GM21576 (cell line): ENCODE measurements around the gene ACLY.

ENCODE experiments used
- ATAC-seq: cut with Tn5 transposase; IDR thresholded peaks from one replicate; pipeline ENCODE4 v1.9.1; 2021; ENCODE audit warnings: mild to moderate bottlenecking, moderate library complexity; ENCODE audit not compliant: unreplicated experiment

The ACLY gene

DNA sequence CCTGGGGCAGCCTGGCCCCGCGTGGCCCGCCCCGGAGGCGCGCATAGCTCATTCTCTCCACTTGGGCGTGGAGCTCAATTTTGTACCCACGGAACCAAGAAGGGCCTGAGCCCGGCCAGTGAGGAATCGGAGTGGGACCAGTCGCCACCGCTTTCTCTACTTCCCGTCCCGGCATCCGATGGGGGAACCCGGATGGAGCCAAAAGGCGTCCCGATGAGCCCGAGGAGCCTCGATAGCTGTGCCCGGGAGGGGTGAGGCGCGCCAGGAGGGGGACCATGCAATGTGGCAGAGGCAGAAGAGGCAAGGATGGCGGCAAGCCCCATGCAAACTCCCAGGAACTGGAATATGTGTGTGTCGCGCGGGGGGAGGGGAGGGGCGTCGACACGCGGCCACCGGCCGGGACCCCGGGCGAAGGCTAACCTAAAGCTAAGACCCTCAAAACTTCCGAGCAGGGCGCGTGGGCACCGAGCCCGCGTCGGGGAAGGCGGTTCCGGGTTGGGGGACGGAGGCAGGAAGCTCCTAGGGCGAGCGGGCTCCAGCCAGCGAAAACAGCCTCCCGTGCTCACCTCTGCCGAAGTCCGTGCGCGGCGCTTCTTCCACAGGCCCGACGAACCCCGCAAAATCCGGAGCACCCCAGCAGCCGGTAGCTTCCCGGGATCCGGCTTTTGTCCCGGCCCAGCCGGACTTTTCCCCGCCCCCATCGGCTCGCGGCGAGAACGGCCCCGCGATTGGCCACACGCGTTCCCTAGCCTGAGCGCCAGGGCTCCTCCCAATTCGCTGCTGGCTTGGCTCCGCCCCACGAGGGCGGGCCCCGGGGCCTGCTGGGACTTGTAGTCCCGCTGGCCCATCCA, at the start of gene ACLY:
Gene ACLY (minus strand): TSS at position 638 of the 851 bp plus-strand sequence. CDS start 5,078 bp downstream, outside the sequence.
- ATAC-seq, result peak; percentile 80

DNA sequence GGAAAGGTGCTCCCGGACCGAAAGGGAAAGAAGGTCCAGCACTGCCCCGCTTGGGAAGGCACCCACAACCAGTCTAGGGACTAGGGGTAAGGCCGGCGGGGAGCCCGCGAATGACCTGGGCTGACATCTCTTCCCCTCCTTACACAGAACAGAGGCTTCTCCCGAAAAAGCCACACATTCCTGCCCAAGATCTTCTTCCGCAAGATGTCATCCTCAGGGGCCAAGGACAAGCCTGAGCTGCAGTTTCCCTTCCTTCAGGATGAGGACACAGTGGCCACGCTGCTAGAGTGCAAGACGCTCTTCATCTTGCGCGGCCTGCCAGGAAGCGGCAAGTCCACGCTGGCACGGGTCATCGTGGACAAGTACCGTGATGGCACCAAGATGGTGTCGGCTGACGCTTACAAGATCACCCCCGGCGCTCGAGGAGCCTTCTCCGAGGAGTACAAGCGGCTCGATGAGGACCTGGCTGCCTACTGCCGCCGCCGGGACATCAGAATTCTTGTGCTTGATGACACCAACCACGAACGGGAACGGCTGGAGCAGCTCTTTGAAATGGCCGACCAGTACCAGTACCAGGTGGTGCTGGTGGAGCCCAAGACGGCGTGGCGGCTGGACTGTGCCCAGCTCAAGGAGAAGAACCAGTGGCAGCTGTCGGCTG, 49.3 kb upstream of the ACLY start:
- ATAC-seq, result no peak

DNA sequence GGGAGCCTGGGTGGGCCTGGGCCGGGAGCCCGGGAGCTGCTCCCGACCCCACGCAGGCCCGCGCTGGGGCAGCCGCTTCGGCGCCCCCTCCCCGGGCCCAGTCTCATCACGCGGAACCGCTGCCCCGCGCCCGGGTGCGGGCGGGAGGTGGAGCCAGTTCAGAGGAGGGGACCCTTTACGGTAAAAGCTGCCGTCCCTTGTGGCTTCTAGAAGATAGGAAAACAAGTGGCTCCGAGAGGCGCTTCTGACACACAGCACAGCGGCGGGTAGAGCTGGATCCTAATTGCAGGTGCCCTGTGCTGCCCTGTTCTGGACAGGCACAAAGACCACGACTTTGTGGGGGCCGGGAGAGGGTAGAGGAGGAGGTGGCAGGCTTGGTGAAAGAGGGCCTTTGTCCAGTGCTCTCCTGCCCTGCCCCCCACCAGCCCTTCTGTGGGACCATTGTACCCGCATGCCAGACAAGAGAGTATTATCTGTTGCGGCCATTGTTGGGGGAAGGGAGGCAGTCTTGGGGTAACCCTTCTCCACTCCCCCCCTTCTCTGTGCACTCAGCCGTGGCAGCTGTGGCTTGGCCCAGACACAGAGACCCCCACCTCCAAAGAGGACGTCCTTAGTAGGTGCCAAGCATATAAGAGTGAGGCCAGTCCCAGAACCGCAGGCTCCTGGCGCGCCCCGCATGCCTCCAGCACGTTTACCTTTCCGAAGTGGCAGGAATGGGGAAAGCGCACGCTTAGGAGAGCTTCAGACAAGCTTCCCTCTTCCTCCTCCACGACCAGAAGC, 48.6 kb upstream of the ACLY start:
- ATAC-seq, result no peak

GRCh38 chr17:41966463-41967140, 47.9 kb upstream of the ACLY start, which contains the start of gene CNP:
TSS of gene CNP (plus strand) at chr17:41966795. CDS start at chr17:41966885, 90 bp downstream.
- ATAC-seq, result peak; percentile 58

DNA sequence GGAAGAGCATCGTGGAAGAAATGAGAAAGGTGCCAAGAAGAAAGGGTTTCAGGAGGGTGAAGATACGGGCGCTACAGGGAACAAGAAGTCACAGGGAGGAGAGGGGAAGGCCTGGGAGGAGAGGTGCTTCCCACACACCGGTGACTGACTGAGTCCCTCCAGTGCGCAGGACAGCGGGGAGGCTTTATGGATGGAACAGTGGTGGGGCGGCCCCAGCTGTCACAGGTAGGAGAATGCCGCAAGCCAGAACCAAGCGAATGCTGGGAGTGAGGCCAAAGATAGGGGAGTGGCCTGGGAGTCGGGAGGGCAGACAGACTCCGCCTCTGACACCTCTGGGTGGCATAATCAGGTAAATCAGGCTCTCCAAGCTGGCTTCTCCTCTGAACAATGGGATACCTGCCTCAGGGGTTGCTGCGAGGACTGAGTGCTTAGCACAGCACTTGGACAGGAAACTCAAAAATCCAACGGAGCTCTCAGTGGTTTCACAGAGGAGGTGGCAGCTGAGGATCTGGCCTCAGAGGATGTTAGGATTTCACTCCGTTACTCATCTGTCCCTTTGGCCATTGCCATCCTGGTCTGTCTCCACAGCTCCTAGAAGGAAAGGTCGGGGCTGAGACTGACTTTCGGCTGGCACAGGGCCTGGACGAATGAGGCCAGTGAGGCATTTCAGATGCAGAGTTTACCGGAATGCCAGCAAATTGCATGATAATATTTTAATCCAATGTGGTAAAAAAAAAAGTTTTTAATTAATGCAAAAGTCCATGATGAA, 47.1 kb upstream of the ACLY start:
- ATAC-seq, result no peak

DNA sequence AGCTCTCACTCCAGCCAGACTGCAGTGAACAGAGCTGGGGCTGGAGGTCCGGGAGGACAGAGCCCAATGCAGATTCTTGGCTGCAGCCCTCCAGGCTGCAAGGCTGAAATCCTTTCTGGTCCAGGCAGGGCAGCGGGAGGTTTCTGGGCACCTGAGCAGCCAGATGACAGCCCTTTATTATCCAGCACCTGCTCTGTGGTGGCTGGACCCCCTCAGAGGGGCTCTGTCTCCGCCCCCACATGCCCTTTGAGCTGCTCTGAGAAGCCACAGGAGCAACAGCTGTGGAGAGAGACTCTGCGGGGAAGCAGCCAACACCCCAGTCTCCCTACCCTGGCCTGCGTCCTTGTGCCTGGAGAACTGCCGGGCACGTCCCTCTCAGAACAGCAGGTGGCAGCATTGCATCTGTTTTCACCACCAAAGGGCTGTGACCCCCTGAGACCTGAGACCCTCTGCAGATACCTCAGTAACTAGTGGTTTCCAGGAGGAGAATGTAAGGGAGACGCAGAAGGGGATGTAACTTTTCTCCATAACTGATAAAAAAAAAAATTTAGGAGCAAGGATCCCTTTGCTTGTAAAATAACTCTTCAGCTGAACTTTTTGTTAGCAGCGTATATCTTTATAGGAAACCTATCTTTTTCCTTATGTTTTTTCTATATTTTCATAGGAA, 44.1 kb upstream of the ACLY start:
- ATAC-seq, result no peak

DNA sequence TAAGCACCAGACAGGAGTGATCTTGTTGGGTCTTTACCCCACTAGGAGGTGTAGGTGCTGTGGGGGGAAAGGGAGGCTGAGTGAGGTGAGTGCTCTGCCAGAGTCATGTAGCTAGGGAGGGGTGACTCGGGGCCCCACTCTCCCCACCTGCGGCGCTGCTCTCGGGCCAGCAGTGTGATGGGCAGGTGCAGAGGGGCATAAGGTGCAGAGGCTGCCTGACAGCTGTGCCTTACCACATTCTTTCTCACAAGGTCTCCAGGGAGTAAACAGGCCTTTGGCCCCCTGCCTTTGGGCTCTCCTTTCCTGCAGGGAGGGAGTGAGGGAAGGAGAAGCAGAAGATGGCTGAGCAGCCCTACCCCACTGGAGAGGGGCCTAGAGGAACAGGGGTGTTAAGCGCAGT, 43.4 kb upstream of the ACLY start:
- ATAC-seq, result no peak

DNA sequence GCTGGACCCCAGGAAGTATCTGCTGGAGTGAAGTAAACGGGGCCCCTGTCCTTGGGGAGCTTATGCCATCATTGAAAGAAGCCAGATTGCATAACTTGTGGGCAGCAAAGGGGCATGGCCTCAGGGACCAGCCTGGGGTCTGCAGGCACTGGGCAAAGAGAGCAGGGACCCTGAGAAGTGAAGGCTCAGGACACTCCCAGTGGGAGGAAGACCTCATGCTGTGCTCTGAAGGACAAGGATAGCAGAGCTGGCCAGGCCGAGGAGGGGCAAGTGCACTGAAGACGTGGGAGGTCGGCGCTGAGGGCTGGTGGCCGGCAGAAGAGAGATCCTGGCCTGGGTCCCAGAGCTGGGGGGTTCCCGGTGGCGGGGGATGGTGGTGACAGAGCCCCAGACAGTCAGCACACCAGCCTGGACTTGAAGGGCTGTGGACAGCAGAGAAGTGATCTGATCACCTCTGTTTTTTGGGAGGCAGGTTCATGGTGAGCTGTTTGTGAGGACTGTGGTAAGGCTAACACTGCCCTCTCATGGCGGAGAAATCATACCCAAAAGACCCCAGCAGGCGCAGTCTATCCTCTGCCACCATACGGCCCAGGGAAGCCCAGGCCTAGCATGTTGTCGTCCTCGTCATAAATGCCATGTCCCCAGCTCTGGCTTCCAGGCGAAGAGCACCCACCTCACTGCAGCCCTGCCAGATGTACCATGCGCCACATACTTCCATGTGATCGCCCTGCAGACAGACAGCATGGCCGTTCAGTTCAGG, 40.8 kb upstream of the ACLY start:
- ATAC-seq, result no peak

DNA sequence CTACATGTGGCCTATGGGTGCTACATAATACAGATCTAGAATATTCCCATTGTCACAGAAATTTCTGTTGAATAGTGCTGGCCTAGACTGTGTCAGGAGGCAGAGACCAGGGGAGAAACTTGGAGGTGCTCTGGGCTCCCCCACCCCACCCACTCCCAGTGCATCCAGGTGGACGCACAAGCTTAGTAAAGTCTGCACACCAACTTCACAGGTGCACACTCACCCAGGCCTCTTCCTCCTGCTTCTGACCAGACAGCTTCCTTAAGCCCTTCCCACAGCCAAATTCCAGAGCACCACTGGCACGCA, 40.2 kb upstream of the ACLY start:
- no peak for ATAC-seq

- ATAC-seq, result no peak
Observed at GRCh38 chr17:41957869-41958439, 39.2 kb upstream of the ACLY start.

DNA sequence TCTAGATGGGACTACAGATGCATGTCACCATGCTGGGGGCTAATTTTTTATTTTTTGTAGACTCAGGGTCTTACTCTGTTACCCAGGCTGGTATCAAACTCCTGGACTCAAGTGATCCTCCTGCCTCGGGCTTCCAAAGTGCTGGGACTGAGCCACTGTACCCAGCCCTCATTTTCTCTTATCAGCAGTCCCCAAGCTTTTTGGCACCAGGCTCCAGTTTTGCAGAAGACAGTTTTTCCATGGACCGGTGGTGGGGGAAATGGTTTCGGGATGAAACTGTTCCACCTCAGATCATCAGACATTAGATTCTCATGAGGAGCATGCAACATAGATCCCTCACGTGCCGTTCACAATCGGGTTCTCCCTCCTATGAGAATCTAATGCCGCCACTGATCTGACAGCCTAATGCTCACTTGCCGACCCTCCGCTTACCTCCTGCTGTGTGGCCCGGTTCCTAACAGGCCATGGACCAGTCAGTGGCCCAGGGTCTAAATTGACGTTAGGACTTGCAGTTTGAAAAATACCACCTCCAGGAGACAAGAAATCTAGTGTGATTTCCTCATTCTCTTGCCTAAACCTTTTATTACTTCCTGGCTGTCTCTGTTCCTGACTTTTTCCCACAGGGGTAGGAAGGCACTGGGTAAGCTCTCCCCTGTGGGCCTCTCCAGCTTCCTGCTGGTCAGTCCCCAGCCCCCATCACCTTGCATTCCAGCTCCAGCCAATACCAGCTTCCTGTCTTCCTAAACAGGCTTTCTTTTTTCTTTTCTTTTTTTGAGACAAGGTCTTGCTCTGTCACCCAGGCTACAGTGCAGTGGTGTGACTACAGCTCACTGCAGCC, 38.5 kb upstream of the ACLY start:
- no peak for ATAC-seq

- no peak for ATAC-seq
Observed at GRCh38 chr17:41956522-41956921, 37.8 kb upstream of the ACLY start.

GRCh38 chr17:41948762-41949460, 30.2 kb upstream of the ACLY start:
- ATAC-seq, result no peak

GRCh38 chr17:41944943-41945342, 26.2 kb upstream of the ACLY start:
- ATAC-seq, result no peak

- no peak for ATAC-seq
Observed at GRCh38 chr17:41943492-41943891, 24.7 kb upstream of the ACLY start.

DNA sequence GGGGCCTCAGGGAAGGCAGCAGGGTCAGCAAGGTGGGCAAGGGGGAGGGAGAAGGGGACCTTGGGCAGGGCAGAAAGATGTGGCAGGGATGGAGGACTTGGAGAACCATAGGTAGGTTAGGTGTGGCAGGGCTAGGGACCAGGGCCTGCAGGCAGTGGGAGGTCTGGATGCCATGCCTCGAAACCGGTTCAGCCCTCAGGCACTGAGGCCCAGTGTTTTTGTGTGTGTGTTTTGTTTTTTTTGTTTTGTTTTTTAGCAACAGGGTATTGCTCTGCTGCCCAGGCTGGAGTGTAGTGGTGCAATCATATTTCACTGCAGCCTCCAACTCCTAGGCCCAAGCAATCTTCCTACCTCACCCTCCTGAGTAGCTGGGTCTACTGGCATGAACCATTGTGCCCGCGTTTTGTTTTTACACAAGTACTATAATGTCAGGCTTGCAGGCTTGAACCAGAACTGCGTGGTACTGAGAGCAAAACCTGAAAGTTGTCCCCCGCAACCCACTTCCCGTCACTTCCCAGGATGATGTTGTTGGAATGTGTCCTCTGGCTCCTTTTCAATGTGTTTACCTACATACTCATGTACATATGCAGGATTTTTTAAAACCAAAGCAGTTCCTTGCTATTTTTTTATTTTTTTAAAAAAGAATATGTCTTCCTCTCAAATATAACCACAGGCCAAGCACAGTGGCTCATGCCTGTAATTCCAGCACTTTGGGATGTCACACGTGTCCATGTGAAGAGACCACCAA, 24.0 kb upstream of the ACLY start:
- no peak for ATAC-seq

DNA sequence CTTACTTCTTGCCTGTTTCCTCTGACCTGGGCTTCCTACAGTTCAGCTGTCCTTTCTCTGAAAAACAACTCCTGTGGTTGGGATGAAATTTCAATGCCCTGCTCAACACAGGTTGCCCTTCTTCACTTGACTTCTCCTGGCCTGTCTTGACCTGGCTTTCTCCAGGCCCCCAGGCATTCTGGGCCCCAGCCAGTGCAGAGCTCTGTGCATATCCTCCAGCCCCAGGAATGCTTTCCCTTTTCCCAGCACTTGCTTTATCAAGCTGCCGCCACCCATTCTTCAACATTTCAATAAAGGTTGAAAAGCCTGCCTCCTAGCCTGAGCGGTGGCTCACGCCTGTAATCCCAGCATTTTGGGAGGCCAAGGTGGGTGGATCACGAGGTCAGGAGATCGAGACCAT, 22.4 kb upstream of the ACLY start:
- no peak for ATAC-seq
